Naive thymus-derived CD8-positive, alpha-beta T cell (primary cell): ENCODE data around the gene MMP2. TPM values are rescaled to one million over a fixed set of nuclear protein-coding genes. Genes with fewer than 3 reads are reported as not detected.
A peak's percentile ranks its signal among the peaks of the same experiment; 100 is the strongest.

Source experiments
- ATAC-seq, 2 donors: fragments of 150-1000 bp; cut with Tn5 transposase in 1 of 2; sonication (Bioruptor Pico), chemical (Tn5 transposase) in 1 of 2; 1 replicate in 1 of 2; 2 replicates in 1 of 2; pipeline ENCODE4 v1.10.0; 2021; ENCODE audit warnings: mild to moderate bottlenecking in 2 of 2, moderate library complexity in 2 of 2
- POLR2A ChIA-PET: fragments of 350-600 bp; sonication (Branson Sonifier 250); formaldehyde crosslinking; loops from one replicate; lab custom pipeline; 2021; ENCODE audit warnings: antibody characterized with exemption; lab: Charles Lee
- DNase-seq, 10 donors: peaks; one replicate each; pipeline versions ENCODE4 v3.0.0 to v3.0.0-alpha.2; 2020 to 2022
- H3K27ac Mint-ChIP-seq, 10 donors: one replicate each; pipeline ENCODE4 v1.8.0; 2020 to 2022; ENCODE audit warnings: mild to moderate bottlenecking in 10 of 10, mixed read lengths in 10 of 10, moderate library complexity in 4 of 10, inconsistent platforms in 1 of 10
- H3K27me3 Mint-ChIP-seq, 5 donors: one replicate each; pipeline ENCODE4 v1.8.0; 2021 to 2022; ENCODE audit warnings: mixed read lengths in 5 of 5
- H3K36me3 Mint-ChIP-seq, 3 donors: one replicate each; pipeline ENCODE4 v1.8.0; 2020 to 2022; ENCODE audit warnings: mixed read lengths in 3 of 3, mild to moderate bottlenecking in 2 of 3, inconsistent platforms in 1 of 3
- H3K4me1 Mint-ChIP-seq, 4 donors: one replicate each; pipeline ENCODE4 v1.8.0; 2021 to 2022; ENCODE audit warnings: mixed read lengths in 4 of 4
- H3K4me3 Mint-ChIP-seq, 10 donors: one replicate each; pipeline ENCODE4 v1.8.0; 2020 to 2022; ENCODE audit warnings: mild to moderate bottlenecking in 10 of 10, mixed read lengths in 10 of 10, moderate library complexity in 6 of 10, inconsistent platforms in 1 of 10
- H3K9me3 Mint-ChIP-seq, 9 donors: one replicate each; pipeline ENCODE4 v1.8.0; 2020 to 2022; ENCODE audit warnings: mixed read lengths in 9 of 9, mild to moderate bottlenecking in 3 of 9, inconsistent platforms in 1 of 9, moderate library complexity in 1 of 9
- polyA plus RNA-seq, 3 donors: library from polyadenylated mRNA; unstranded; fragments of 300-500 nt; fragmentation: Illumina TruSeq; gene quantifications; one replicate each; pipeline ENCODE4 v1.2.3, GENCODE V29; 2021
- total RNA-seq, 8 experiments: library from RNA in 2 of 8; stranded (reverse) in 2 of 8; gene quantifications; one replicate each; pipeline ENCODE4 v1.2.3 and lab custom pipeline; 2021 to 2026

MMP2 gene
- total and polyA plus RNA-seq, 5 experiments from 2014 or later: 0.36 TPM; not detected in 4

DNA sequence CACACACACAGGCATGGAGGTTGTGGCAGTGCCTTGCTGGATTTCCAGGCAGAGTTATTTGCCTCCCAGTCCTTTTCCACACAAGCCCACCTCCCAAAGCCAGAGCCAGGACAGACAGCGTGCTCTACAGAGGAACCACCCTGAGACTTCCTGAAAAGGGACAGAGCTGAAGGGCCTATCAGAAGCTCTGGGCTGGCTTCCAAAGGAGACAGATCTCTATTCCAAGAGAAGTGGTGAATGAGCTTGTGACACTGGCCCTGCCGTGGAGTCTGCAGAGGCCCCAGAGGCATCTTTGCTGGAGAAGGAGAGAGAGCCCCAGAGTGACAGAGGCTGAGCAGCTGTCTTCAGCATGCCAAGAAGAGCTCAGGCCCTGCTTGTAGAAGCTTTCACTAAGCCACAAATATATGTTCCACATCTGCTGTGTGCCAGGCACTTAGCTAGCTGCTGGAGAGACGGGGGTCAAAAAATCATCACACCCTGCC is 21.6 kb downstream of the MMP2 start:
- Mint-ChIP-seq H3K4me1 (peaks cover 2 to 18% (median 5%) of the 10 kb centered on the region in 4 donors), H3K4me3 (no peak overlapping the region), H3K27ac (peak overlapping the region in 1 of 10 donors; percentile 12), H3K9me3 (no peaks in the 10 kb centered on the region), H3K27me3 (peaks cover 0 to 15% (median 4%) of the 10 kb centered on the region in 5 donors), H3K36me3 (no peaks in the 10 kb centered on the region)
- DNase-seq: peak in 2 of 10 donors; percentile 4 to 38
- no peak for ATAC-seq
- POLR2A ChIA-PET: no interaction called here

- Mint-ChIP-seq H3K27me3 (peaks cover 0 to 14% (median 7%) of the 10 kb centered on the region in 5 donors), H3K36me3 (no peaks in the 10 kb centered on the region), H3K4me1 (peaks cover 2 to 17% (median 5%) of the 10 kb centered on the region in 4 donors), H3K4me3 (no peak overlapping the region), H3K27ac (no peak overlapping the region), H3K9me3 (no peaks in the 10 kb centered on the region)
- ATAC-seq: no peak
- peak in 1 of 10 donors; percentile 30 for DNase-seq
- POLR2A ChIA-PET: no interaction called here
These were observed 22.7 kb downstream of the MMP2 start for GRCh38 chr16:55501549-55502322.

GRCh38 chr16:55502801-55503366 is 23.9 kb downstream of the MMP2 start:
- peak in 1 of 10 donors; percentile 54 for DNase-seq
- Mint-ChIP-seq H3K36me3 (no peaks in the 10 kb centered on the region), H3K4me1 (peaks cover 0 to 11% (median 5%) of the 10 kb centered on the region in 4 donors), H3K9me3 (no peaks in the 10 kb centered on the region), H3K4me3 (no peak overlapping the region), H3K27me3 (peaks cover 3 to 20% (median 16%) of the 10 kb centered on the region in 5 donors), H3K27ac (no peak overlapping the region)
- no peak for ATAC-seq
- POLR2A ChIA-PET: no interaction called here

GRCh38 chr16:55503726-55504550 is 24.9 kb downstream of the MMP2 start:
- DNase-seq: no peak
- peaks cover 5 to 17% (median 7%) of the 10 kb centered on the region in 4 donors for H3K4me1 Mint-ChIP-seq
- H3K27ac Mint-ChIP-seq: peak overlapping the region in 1 of 10 donors; percentile 0
- H3K27me3 Mint-ChIP-seq: peaks cover 9 to 29% (median 21%) of the 10 kb centered on the region in 5 donors
- ATAC-seq: no peak
- H3K4me3 Mint-ChIP-seq: no peak overlapping the region
- peaks cover 0 to 4% (median 0%) of the 10 kb centered on the region in 9 donors for H3K9me3 Mint-ChIP-seq
- no peaks in the 10 kb centered on the region for H3K36me3 Mint-ChIP-seq
- POLR2A ChIA-PET: no interaction called here

DNA sequence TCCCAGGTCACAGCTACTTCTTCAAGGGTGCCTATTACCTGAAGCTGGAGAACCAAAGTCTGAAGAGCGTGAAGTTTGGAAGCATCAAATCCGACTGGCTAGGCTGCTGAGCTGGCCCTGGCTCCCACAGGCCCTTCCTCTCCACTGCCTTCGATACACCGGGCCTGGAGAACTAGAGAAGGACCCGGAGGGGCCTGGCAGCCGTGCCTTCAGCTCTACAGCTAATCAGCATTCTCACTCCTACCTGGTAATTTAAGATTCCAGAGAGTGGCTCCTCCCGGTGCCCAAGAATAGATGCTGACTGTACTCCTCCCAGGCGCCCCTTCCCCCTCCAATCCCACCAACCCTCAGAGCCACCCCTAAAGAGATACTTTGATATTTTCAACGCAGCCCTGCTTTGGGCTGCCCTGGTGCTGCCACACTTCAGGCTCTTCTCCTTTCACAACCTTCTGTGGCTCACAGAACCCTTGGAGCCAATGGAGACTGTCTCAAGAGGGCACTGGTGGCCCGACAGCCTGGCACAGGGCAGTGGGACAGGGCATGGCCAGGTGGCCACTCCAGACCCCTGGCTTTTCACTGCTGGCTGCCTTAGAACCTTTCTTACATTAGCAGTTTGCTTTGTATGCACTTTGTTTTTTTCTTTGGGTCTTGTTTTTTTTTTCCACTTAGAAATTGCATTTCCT is 26.5 kb downstream of the MMP2 start:
- H3K4me1 Mint-ChIP-seq: peaks cover 9 to 15% (median 13%) of the 10 kb centered on the region in 4 donors
- ATAC-seq (no peak), DNase-seq (no peak)
- peaks cover 0 to 8% (median 0%) of the 10 kb centered on the region in 9 donors for H3K9me3 Mint-ChIP-seq
- peaks cover 0 to 6% (median 4%) of the 10 kb centered on the region in 3 donors for H3K36me3 Mint-ChIP-seq
- H3K27me3 Mint-ChIP-seq: peaks cover 18 to 45% (median 34%) of the 10 kb centered on the region in 5 donors
- H3K27ac Mint-ChIP-seq: no peak overlapping the region
- H3K4me3 Mint-ChIP-seq: no peak overlapping the region
- POLR2A ChIA-PET: no interaction called here

- ATAC-seq: no peak
- POLR2A ChIA-PET: no interaction called here
- Mint-ChIP-seq H3K9me3 (peaks cover 0 to 8% (median 0%) of the 10 kb centered on the region in 9 donors), H3K4me1 (peaks cover 9 to 14% (median 12%) of the 10 kb centered on the region in 4 donors), H3K27me3 (peaks cover 20 to 49% (median 34%) of the 10 kb centered on the region in 5 donors), H3K27ac (no peak overlapping the region), H3K4me3 (no peak overlapping the region), H3K36me3 (peaks cover 0 to 6% (median 4%) of the 10 kb centered on the region in 3 donors)
- DNase-seq: no peak
These were observed 27.1 kb downstream of the MMP2 start for GRCh38 chr16:55506083-55506482.

DNA sequence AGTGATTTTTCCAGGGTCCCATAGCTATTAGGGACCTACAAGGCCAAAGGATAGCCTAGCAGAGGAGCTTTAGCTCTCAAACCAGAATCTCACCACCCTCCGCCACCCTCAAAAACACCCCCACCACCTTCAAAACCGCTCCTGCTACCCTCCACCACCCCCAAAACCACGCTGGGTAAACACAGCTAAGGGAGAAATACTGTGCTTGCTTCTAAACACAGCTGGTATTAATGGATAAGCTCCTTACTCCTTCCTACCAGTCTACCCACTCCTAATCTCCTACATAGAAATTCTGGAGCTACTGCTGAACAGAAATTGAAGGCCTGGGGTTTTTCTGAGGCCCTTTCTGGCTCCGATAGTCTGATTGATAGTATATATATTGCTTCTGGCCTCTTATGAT is 27.7 kb downstream of the MMP2 start:
- H3K27me3 Mint-ChIP-seq: peaks cover 20 to 49% (median 34%) of the 10 kb centered on the region in 5 donors

DNA sequence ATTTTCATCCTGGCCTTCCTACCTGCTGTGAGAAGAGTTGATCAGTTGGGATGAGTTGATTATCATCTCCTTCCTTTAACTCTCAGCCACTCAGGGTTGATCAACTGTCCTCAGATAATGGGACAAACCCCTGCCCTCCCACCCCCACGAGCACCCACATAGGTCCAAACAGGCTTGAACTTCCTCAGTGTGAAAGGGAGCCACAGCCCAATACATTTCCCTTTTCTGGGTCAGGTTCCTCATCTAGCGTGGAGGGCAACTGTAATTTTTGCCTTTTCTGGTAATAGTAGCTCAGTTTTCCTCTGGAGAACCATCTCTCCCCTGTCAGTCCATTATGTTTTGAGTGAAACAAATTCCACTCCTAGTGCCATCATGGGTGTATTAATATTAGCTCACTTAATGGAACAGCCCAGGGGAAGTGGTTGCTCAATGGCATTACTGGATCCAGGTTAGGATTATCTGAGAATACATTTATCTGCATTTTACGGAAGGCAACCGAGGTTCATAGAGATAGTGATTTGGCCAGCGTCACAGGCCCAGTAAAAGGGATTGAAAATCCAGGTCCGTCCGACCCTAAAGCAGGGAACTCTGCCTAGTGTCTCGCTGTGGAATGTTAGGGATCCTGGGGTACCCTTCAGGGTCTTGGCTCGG is 29.4 kb downstream of the MMP2 start:
- H3K9me3 Mint-ChIP-seq: peaks cover 4 to 21% (median 16%) of the 10 kb centered on the region in 9 donors
- POLR2A ChIA-PET: no interaction called here
- peaks cover 25 to 58% (median 44%) of the 10 kb centered on the region in 5 donors for H3K27me3 Mint-ChIP-seq
- peak overlapping the region in 1 of 10 donors; percentile 60 for H3K27ac Mint-ChIP-seq
- peaks cover 9 to 14% (median 12%) of the 10 kb centered on the region in 4 donors for H3K4me1 Mint-ChIP-seq
- ATAC-seq (no peak), DNase-seq (no peak)
- peak overlapping the region in 8 of 10 donors; percentile 10 to 73 (median 56) for H3K4me3 Mint-ChIP-seq
- H3K36me3 Mint-ChIP-seq: peaks cover 0 to 17% (median 4%) of the 10 kb centered on the region in 3 donors

More for the DNA sequence above, 27.7 kb downstream of the MMP2 start:
- DNase-seq: no peak
- Mint-ChIP-seq H3K36me3 (peaks cover 0 to 6% (median 4%) of the 10 kb centered on the region in 3 donors), H3K27ac (no peak overlapping the region), H3K4me3 (no peak overlapping the region), H3K9me3 (peaks cover 0 to 9% (median 0%) of the 10 kb centered on the region in 9 donors), H3K4me1 (peaks cover 9 to 14% (median 12%) of the 10 kb centered on the region in 4 donors)
- ATAC-seq: no peak
- POLR2A ChIA-PET: no interaction called here

GRCh38 chr16:55508941-55509931 is 30.2 kb downstream of the MMP2 start, which contains the start of gene LPCAT2:
LPCAT2 (plus strand) TSS chr16:55509072; CDS start chr16:55509182, 110 bp downstream.
- Mint-ChIP-seq H3K9me3 (peaks cover 4 to 23% (median 18%) of the 10 kb centered on the region in 9 donors), H3K4me1 (peaks cover 9 to 14% (median 12%) of the 10 kb centered on the region in 4 donors), H3K27me3 (peaks cover 25 to 58% (median 44%) of the 10 kb centered on the region in 5 donors), H3K27ac (peak within 1 kb of the TSS in 1 of 10 donors; percentile 60), H3K4me3 (peak within 1 kb of the TSS in 8 of 10 donors; percentile 19 to 84 (median 60)), H3K36me3 (peaks cover 0 to 17% (median 4%) of the 10 kb centered on the region in 3 donors)
- DNase-seq (peak in 1 of 10 donors; percentile 17), ATAC-seq (no peak)
- POLR2A ChIA-PET: no interaction called here

GRCh38 chr16:55510185-55510805 is 31.3 kb downstream of the MMP2 start:
- DNase-seq: no peak
- peak overlapping the region in 2 of 10 donors; percentile 78 to 84 for H3K4me3 Mint-ChIP-seq
- ATAC-seq: no peak
- peaks cover 4 to 23% (median 18%) of the 10 kb centered on the region in 9 donors for H3K9me3 Mint-ChIP-seq
- peaks cover 9 to 14% (median 12%) of the 10 kb centered on the region in 4 donors for H3K4me1 Mint-ChIP-seq
- no peak overlapping the region for H3K27ac Mint-ChIP-seq
- H3K36me3 Mint-ChIP-seq: peaks cover 0 to 17% (median 4%) of the 10 kb centered on the region in 3 donors
- POLR2A ChIA-PET: no interaction called here
- peaks cover 25 to 58% (median 44%) of the 10 kb centered on the region in 5 donors for H3K27me3 Mint-ChIP-seq
